GM12878 (cell line): ENCODE results near the gene CRB3. TPM values are rescaled to one million over a fixed set of nuclear protein-coding genes. Genes with fewer than 3 reads are reported as not detected.

ENCODE experiments used
- BACH1 ChIP-seq: fragments of 450-650 bp; IDR thresholded peaks from 2 replicates; pipeline ENCODE4 v1.6.1; 2017; ENCODE audit warnings: mild to moderate bottlenecking, borderline replicate concordance
- CBX3 ChIP-seq: fragments of 200-600 bp; sonication (generic); IDR thresholded peaks from 2 replicates; pipeline ENCODE4 v1.6.1; 2016; ENCODE audit warnings: low read depth, borderline replicate concordance
- CREB1 ChIP-seq: IDR thresholded peaks from 2 replicates; pipeline ENCODE4 v1.6.1; 2012; ENCODE audit warnings: low read depth, mild to moderate bottlenecking, inconsistent platforms
- CREM ChIP-seq: IDR thresholded peaks from 2 replicates; pipeline ENCODE4 v1.6.1; 2014; ENCODE audit warnings: antibody characterized with exemption, low read depth
- ESRRA ChIP-seq: IDR thresholded peaks from 2 replicates; pipeline ENCODE4 v1.6.1; 2012; ENCODE audit warnings: mild to moderate bottlenecking, low read length, improper control_type of control experiment
- IKZF2 ChIP-seq, 2 experiments: fragments of 450-650 bp; IDR thresholded peaks; 2 replicates each; pipeline ENCODE4 v1.6.1; 2017; ENCODE audit warnings: mild to moderate bottlenecking in 2 of 2, moderate library complexity in 2 of 2
- JUNB ChIP-seq: IDR thresholded peaks from 2 replicates; pipeline ENCODE4 v1.6.1; 2016; ENCODE audit warnings: antibody characterized with exemption, mild to moderate bottlenecking
- KAT2A ChIP-seq: conservative IDR thresholded peaks from 2 replicates; pipeline ENCODE4 v1.6.1; 2011; ENCODE audit warnings: low read depth, low read length; ENCODE audit not compliant: control insufficient read depth
- MTA2 ChIP-seq: fragments of 450-650 bp; IDR thresholded peaks from 2 replicates; pipeline ENCODE4 v1.6.1; 2016; ENCODE audit warnings: low read depth, mild to moderate bottlenecking, moderate library complexity
- MXI1 ChIP-seq: fragments of 150-350 bp; IDR thresholded peaks from 2 replicates; pipeline ENCODE4 v1.6.1; 2011; ENCODE audit warnings: low read depth, mild to moderate bottlenecking, inconsistent platforms, low read length, improper control_type of control experiment
- NR2C2 ChIP-seq: IDR thresholded peaks from 2 replicates; pipeline ENCODE4 v1.6.1; 2011; ENCODE audit warnings: borderline replicate concordance, low read depth; ENCODE audit not compliant: control insufficient read depth, insufficient read length
- POLR2A ChIP-seq: IDR thresholded peaks from 2 replicates; pipeline ENCODE4 v1.6.1; 2011; ENCODE audit warnings: low read depth, mild to moderate bottlenecking, low read length
- RAD51 ChIP-seq: fragments of 450-650 bp; IDR thresholded peaks from 2 replicates; pipeline ENCODE4 v1.6.1; 2016; ENCODE audit warnings: moderate library complexity, mild to moderate bottlenecking, inconsistent platforms
- SREBF1 ChIP-seq: IDR thresholded peaks from 2 replicates; pipeline ENCODE4 v1.6.1; 2012; ENCODE audit warnings: mild to moderate bottlenecking, low read length
- YBX1 ChIP-seq: fragments of 450-650 bp; IDR thresholded peaks from 2 replicates; pipeline ENCODE4 v1.6.1; 2016; ENCODE audit warnings: antibody characterized with exemption
- ZZZ3 ChIP-seq: IDR thresholded peaks from 2 replicates; pipeline ENCODE4 v1.6.1; 2011; ENCODE audit warnings: low read depth; ENCODE audit not compliant: control insufficient read depth, insufficient read length
- polyA plus RNA-seq, 11 experiments: library from polyadenylated mRNA; depleted of rRNA in 4 of 11; unstranded in 6 of 11; stranded (reverse) in 5 of 11; fragments of >200 nt; fragmentation: Nextera tagmentation in 4 of 11; fragmentation: Illumina TruSeq in 1 of 11; extraction: Ambion mirVana in 4 of 11; extraction: Trizol in 1 of 11; gene quantifications; 1 replicate in 1 of 11; 2 replicates in 10 of 11; pipeline versions ENCODE4 v1.2.1 to v1.2.3, GENCODE V29; 2011 to 2016; ENCODE audit warnings: inconsistent platforms in 2 of 11, missing spikeins in 2 of 11, low read depth in 1 of 11
- total RNA-seq, 4 experiments: library from RNA; depleted of rRNA in 3 of 4; stranded (reverse); fragments of >200 nt in 3 of 4; fragmentation: Illumina TruSeq in 1 of 4; extraction: Trizol in 1 of 4; gene quantifications; 2 replicates each; pipeline versions ENCODE4 v1.2.1 to v1.2.3, GENCODE V29; 2013 to 2021
- TF ChIP-seq, protein P1 (sequence below): fragments of 450-650 bp; IDR thresholded peaks from 2 replicates; pipeline ENCODE4 v1.6.1; 2017; ENCODE audit warnings: low read depth, mild to moderate bottlenecking, moderate library complexity
- TF ChIP-seq, protein P2 (sequence below), 3 experiments: IDR thresholded peaks in 2 of 3; conservative IDR thresholded peaks in 1 of 3; 2 replicates each; pipeline ENCODE4 v1.5.1; 2011; ENCODE audit warnings: low read depth in 3 of 3, low read length in 3 of 3, mild to moderate bottlenecking in 3 of 3, control low read depth in 2 of 3, moderate library complexity in 2 of 3, inconsistent platforms in 1 of 3, mixed read lengths in 1 of 3; ENCODE audit not compliant: control insufficient read depth in 2 of 3, insufficient read depth in 1 of 3; ENCODE audit errors: extremely low read depth in 1 of 3
- TF ChIP-seq, protein P3 (sequence below): fragments of 450-650 bp; IDR thresholded peaks from 2 replicates; pipeline ENCODE4 v1.6.1; 2017; ENCODE audit warnings: mild to moderate bottlenecking, moderate library complexity
- TF ChIP-seq, protein P4 (sequence below): fragments of 150-350 bp; IDR thresholded peaks from 2 replicates; pipeline ENCODE4 v1.6.1; 2014; ENCODE audit warnings: mild to moderate bottlenecking, low read depth, low read length
- TF ChIP-seq, protein P5 (sequence below): IDR thresholded peaks from 2 replicates; pipeline ENCODE4 v1.6.1; 2011; ENCODE audit warnings: low read depth, mild to moderate bottlenecking, low read length, moderate library complexity, borderline replicate concordance; ENCODE audit errors: extremely low read depth

The CRB3 gene
- total and polyA plus RNA-seq, 10 of the 15 experiments (the other 5 are each of a cell fraction or from before 2014, with no cell fraction given) = 0.11 to 1.9 (median 0.98) TPM; not detected in 1

DNA sequence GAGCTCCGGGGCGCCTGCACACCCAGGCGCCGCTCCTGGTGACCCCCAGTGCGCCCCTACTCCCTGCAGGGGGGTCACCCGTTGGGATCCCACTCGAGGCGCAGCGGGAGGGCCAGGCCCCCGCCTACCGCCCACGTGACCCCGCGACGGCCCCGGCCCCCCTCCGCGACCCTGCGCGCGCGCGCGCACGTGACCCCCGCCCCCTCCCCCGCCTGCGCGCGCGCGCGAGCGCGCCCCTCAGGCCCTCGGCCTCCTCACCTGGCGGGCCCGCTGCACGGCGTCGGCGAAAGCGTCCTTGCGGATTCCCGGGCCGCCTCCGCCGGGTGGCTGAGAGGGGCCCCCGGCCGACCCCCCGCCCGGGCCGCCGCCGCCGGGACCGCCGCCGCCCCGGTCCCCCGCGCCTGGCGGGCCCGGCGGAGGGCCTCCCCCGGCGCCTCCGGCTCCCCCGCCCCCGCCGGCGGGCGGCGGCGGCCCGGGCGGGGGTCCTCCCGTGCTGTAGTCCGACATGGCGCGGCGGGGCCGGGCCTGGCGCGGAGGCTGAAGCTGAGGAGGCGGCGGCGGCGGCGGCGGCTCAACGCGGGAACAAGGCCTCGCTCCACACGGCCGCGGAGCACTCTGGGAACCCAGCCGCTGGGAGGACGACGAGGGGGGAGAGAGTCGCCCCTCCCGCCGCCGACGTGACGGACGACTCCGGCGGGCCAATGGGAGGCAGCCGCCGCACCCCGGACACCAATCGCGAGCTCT is 39.7 kb upstream of the CRB3 start, which contains the start of gene KHSRP (continued):
- TF ChIP-seq MXI1 = peak; percentile 42; the same call in 1 of the 2 replicates
- no peak for TF ChIP-seq ESRRA
- TF ChIP-seq, protein P1, sequence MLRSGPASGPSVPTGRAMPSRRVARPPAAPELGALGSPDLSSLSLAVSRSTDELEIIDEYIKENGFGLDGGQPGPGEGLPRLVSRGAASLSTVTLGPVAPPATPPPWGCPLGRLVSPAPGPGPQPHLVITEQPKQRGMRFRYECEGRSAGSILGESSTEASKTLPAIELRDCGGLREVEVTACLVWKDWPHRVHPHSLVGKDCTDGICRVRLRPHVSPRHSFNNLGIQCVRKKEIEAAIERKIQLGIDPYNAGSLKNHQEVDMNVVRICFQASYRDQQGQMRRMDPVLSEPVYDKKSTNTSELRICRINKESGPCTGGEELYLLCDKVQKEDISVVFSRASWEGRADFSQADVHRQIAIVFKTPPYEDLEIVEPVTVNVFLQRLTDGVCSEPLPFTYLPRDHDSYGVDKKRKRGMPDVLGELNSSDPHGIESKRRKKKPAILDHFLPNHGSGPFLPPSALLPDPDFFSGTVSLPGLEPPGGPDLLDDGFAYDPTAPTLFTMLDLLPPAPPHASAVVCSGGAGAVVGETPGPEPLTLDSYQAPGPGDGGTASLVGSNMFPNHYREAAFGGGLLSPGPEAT = no peak
- TF ChIP-seq MTA2 = no peak
- TF ChIP-seq, protein P2, sequence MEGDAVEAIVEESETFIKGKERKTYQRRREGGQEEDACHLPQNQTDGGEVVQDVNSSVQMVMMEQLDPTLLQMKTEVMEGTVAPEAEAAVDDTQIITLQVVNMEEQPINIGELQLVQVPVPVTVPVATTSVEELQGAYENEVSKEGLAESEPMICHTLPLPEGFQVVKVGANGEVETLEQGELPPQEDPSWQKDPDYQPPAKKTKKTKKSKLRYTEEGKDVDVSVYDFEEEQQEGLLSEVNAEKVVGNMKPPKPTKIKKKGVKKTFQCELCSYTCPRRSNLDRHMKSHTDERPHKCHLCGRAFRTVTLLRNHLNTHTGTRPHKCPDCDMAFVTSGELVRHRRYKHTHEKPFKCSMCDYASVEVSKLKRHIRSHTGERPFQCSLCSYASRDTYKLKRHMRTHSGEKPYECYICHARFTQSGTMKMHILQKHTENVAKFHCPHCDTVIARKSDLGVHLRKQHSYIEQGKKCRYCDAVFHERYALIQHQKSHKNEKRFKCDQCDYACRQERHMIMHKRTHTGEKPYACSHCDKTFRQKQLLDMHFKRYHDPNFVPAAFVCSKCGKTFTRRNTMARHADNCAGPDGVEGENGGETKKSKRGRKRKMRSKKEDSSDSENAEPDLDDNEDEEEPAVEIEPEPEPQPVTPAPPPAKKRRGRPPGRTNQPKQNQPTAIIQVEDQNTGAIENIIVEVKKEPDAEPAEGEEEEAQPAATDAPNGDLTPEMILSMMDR (IDR thresholded peaks at IDR 0.05 in 2 of 3, conservative IDR thresholded peaks at IDR 0.05 in 1 of 3; ENCODE audit: control insufficient read depth in 2 of 3, extremely low read depth in 1 of 3, insufficient read depth in 1 of 3, low read depth in 3 of 3, low read length in 3 of 3) = no peak
- peak; percentile 85 for TF ChIP-seq CREB1
- TF ChIP-seq IKZF2 (IDR thresholded peaks at IDR 0.05) = no peak
- TF ChIP-seq CBX3 = no peak
- TF ChIP-seq YBX1 = no peak
- no peak for TF ChIP-seq SREBF1
- TF ChIP-seq KAT2A = no peak
- TF ChIP-seq, protein P3, sequence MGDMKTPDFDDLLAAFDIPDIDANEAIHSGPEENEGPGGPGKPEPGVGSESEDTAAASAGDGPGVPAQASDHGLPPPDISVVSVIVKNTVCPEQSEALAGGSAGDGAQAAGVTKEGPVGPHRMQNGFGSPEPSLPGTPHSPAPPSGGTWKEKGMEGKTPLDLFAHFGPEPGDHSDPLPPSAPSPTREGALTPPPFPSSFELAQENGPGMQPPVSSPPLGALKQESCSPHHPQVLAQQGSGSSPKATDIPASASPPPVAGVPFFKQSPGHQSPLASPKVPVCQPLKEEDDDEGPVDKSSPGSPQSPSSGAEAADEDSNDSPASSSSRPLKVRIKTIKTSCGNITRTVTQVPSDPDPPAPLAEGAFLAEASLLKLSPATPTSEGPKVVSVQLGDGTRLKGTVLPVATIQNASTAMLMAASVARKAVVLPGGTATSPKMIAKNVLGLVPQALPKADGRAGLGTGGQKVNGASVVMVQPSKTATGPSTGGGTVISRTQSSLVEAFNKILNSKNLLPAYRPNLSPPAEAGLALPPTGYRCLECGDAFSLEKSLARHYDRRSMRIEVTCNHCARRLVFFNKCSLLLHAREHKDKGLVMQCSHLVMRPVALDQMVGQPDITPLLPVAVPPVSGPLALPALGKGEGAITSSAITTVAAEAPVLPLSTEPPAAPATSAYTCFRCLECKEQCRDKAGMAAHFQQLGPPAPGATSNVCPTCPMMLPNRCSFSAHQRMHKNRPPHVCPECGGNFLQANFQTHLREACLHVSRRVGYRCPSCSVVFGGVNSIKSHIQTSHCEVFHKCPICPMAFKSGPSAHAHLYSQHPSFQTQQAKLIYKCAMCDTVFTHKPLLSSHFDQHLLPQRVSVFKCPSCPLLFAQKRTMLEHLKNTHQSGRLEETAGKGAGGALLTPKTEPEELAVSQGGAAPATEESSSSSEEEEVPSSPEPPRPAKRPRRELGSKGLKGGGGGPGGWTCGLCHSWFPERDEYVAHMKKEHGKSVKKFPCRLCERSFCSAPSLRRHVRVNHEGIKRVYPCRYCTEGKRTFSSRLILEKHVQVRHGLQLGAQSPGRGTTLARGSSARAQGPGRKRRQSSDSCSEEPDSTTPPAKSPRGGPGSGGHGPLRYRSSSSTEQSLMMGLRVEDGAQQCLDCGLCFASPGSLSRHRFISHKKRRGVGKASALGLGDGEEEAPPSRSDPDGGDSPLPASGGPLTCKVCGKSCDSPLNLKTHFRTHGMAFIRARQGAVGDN = 0 out of 2 replicates have a peak, but pooled peaks have one; percentile 23
- TF ChIP-seq RAD51 = no peak
- no peak for TF ChIP-seq JUNB
- TF ChIP-seq BACH1 = peak; percentile 63; the same call in 1 of the 2 replicates
- TF ChIP-seq, protein P4, sequence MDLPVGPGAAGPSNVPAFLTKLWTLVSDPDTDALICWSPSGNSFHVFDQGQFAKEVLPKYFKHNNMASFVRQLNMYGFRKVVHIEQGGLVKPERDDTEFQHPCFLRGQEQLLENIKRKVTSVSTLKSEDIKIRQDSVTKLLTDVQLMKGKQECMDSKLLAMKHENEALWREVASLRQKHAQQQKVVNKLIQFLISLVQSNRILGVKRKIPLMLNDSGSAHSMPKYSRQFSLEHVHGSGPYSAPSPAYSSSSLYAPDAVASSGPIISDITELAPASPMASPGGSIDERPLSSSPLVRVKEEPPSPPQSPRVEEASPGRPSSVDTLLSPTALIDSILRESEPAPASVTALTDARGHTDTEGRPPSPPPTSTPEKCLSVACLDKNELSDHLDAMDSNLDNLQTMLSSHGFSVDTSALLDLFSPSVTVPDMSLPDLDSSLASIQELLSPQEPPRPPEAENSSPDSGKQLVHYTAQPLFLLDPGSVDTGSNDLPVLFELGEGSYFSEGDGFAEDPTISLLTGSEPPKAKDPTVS = no peak
- no peak for TF ChIP-seq ZZZ3
- TF ChIP-seq, protein P5, sequence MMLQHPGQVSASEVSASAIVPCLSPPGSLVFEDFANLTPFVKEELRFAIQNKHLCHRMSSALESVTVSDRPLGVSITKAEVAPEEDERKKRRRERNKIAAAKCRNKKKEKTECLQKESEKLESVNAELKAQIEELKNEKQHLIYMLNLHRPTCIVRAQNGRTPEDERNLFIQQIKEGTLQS = 0 out of 2 replicates have a peak, but pooled peaks have one; percentile 26
- TF ChIP-seq CREM = peak; percentile 79
- TF ChIP-seq POLR2A = peak; percentile 93
- no peak for TF ChIP-seq NR2C2
